ENCODE measurements around the gene CD96. TPM values are rescaled to one million over a fixed set of nuclear protein-coding genes. Genes with fewer than 3 reads are reported as not detected.

The CD96 gene
- total RNA-seq, 3 donors from 2014 or later: 1.4 to 8.2 (median 6.2) TPM

DNA sequence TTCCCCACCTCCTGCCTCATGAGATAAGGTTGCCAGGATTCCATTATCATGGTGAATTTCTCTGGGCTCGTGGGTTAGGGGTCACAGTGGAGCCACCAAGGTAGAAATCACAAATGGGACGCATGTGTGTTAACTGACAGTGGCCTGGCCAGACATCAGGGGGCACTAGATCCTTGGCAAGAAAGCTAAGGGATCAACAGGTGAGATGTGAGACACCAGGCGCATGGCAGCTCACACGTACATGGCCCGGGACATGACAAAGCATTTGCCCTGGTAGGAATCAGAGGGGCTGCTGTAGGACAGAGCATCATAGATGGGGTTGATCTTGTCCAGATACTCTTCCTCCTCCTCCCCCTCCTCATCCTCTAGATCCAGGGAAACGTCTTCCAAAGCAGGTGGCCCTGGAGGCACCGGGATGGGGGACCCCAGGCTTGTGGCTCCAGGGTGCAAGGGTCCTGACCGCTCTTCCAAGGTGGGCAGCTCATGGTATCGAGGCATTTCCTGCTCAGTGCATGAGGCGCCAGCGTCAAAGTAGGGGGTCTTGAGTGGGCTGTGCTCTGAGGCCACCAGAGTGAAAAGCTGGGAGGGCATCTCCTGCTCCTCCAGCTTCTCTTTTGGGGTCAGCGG, 28.5 kb downstream of the CD96 start:
- intact Hi-C loops (cut with DNase I; ENCODE audit: low total_unique reads): loop anchor here (5.0 kb wide), 1 partner anchor 1232 kb away; no protein-coding TSS in a partner anchor

DNA sequence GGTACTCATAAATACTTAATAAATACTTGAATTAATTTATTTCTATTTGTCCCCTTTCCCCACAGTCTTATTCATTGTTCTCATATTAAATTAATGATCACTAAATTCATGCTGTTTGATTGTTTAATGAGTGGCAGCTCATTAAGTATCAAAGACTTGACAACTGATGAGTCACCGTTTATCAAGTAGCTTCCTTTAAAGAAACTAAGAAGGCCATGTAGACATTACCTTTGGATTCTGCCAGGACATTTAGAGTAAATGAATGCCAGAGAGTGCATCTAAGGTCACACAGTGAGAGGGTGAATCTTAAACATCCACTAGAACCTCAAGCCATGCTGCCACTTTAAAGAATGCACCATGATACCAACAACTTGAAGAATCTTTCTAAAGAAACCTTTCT, 29.3 kb downstream of the CD96 start:
- Histone ChIP-seq H3K4me3 (no peak overlapping the region), H3K4me1 (no peaks in the 10 kb centered on the region), H3K9me3 (no peaks in the 10 kb centered on the region), H3K27ac (no peak overlapping the region), H3K27me3 (no peaks in the 10 kb centered on the region), H3K36me3 (no peaks in the 10 kb centered on the region)
- DNase-seq (ENCODE audit: low spot score in 2 of 2): no peak
- intact Hi-C loops (cut with DNase I; ENCODE audit: low total_unique reads): loop anchor here (5.0 kb wide), 1 partner anchor 1231 kb away; no protein-coding TSS in a partner anchor
- no peak for TF ChIP-seq POLR2AphosphoS5 (IDR thresholded peaks at IDR 0.05)
- no peak for TF ChIP-seq POLR2A (IDR thresholded peaks at IDR 0.05)
- no peak for TF ChIP-seq CTCF (IDR thresholded peaks at IDR 0.05)

More for the DNA sequence above, 28.5 kb downstream of the CD96 start:
- Histone ChIP-seq H3K36me3 (no peaks in the 10 kb centered on the region), H3K9me3 (no peaks in the 10 kb centered on the region), H3K4me3 (no peak overlapping the region), H3K27me3 (no peaks in the 10 kb centered on the region), H3K4me1 (no peaks in the 10 kb centered on the region), H3K27ac (no peak overlapping the region)
- no peak for DNase-seq (ENCODE audit: low spot score in 2 of 2)
- TF ChIP-seq POLR2A (IDR thresholded peaks at IDR 0.05) (no peak), POLR2AphosphoS5 (IDR thresholded peaks at IDR 0.05) (no peak), CTCF (IDR thresholded peaks at IDR 0.05) (no peak)

GRCh38 chr3:111571907-111572460, 30.0 kb downstream of the CD96 start:
- Histone ChIP-seq H3K9me3 (no peaks in the 10 kb centered on the region), H3K4me1 (no peaks in the 10 kb centered on the region), H3K36me3 (no peaks in the 10 kb centered on the region), H3K4me3 (no peak overlapping the region), H3K27ac (no peak overlapping the region), H3K27me3 (no peaks in the 10 kb centered on the region)
- intact Hi-C loops (cut with DNase I; ENCODE audit: low total_unique reads): loop anchor here (5.0 kb wide), 1 partner anchor 1230 kb away; no protein-coding TSS in a partner anchor
- DNase-seq (ENCODE audit: low spot score in 2 of 2): no peak
- TF ChIP-seq POLR2A (IDR thresholded peaks at IDR 0.05) (no peak), CTCF (IDR thresholded peaks at IDR 0.05) (no peak), POLR2AphosphoS5 (IDR thresholded peaks at IDR 0.05) (no peak)

GRCh38 chr3:111577113-111577512, 35.1 kb downstream of the CD96 start:
- no peaks in the 10 kb centered on the region for H3K4me1 ChIP-seq
- no peak overlapping the region for H3K4me3 ChIP-seq
- intact Hi-C loops (cut with DNase I; ENCODE audit: low total_unique reads): no loop called here
- no peak for TF ChIP-seq POLR2A (IDR thresholded peaks at IDR 0.05)
- no peak for TF ChIP-seq POLR2AphosphoS5 (IDR thresholded peaks at IDR 0.05)
- TF ChIP-seq CTCF (IDR thresholded peaks at IDR 0.05): no peak
- H3K9me3 ChIP-seq: no peaks in the 10 kb centered on the region
- no peak overlapping the region for H3K27ac ChIP-seq
- DNase-seq (ENCODE audit: low spot score in 2 of 2): no peak
- no peaks in the 10 kb centered on the region for H3K27me3 ChIP-seq
- H3K36me3 ChIP-seq: no peaks in the 10 kb centered on the region

All from breast epithelium (tissue), 4 donors.